ENCODE data around the gene SCRN1. TPM values are rescaled to one million over a fixed set of nuclear protein-coding genes. Genes with fewer than 3 reads are reported as not detected.

Gene SCRN1
- total RNA-seq, 4 donors from 2014 or later = 63.6 to 105 (median 83.8) TPM

DNA sequence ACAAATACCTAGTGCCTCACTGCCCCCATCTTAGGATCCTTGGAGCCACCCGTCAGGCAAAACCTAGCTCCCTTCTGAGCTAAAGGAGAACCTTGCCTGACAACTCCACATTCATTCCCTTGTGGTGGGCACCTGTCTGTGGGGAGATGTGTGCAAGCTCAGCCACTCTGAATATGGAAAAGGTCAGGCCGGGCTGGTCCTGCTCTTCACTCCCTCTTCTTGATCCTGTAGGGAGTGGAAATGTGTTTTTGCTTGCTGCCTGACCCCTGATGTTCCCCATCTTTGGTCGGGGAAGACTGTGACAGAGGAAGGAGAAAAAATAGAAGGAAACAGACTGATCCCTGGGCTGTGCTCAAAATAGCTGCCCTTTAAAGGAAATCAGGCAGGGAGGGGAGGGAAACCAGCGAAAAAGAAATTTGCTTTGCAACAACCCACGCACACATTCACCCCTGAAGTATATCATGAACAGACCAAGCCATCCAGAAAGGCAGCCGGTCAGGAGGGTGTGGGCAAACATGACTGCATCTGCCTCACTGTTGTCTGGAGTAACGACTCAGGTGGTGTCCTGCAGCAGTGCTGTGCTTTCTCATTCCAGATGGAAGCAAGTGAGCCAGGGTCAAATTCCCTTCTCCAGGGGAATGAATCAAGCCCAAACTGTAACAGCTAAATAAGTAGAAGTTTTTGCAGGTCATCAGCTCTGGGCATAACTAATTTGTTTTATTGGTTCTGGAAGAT, 74.0 kb downstream of the SCRN1 start:
- peaks cover 4 to 15% (median 13%) of the 10 kb centered on the region in 4 donors for H3K4me1 ChIP-seq
- peak overlapping the region in 3 of 4 donors; percentile 11 to 33 (median 13) for H3K27ac ChIP-seq (replicated peaks in 1 of 4)
- TF ChIP-seq POLR2A (IDR thresholded peaks at IDR 0.05; ENCODE audit: low read depth) (no peak), POLR2AphosphoS5 (IDR thresholded peaks at IDR 0.05) (no peak), EP300 (IDR thresholded peaks at IDR 0.05) (no peak)
- TF ChIP-seq, protein P1, sequence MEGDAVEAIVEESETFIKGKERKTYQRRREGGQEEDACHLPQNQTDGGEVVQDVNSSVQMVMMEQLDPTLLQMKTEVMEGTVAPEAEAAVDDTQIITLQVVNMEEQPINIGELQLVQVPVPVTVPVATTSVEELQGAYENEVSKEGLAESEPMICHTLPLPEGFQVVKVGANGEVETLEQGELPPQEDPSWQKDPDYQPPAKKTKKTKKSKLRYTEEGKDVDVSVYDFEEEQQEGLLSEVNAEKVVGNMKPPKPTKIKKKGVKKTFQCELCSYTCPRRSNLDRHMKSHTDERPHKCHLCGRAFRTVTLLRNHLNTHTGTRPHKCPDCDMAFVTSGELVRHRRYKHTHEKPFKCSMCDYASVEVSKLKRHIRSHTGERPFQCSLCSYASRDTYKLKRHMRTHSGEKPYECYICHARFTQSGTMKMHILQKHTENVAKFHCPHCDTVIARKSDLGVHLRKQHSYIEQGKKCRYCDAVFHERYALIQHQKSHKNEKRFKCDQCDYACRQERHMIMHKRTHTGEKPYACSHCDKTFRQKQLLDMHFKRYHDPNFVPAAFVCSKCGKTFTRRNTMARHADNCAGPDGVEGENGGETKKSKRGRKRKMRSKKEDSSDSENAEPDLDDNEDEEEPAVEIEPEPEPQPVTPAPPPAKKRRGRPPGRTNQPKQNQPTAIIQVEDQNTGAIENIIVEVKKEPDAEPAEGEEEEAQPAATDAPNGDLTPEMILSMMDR (IDR thresholded peaks at IDR 0.05) = no peak
- H3K36me3 ChIP-seq = peaks cover 0 to 9% (median 7%) of the 10 kb centered on the region in 4 donors
- WGBS = 30% methylated on average over 7 of the region's 7 CpGs
- no peaks in the 10 kb centered on the region for H3K9me3 ChIP-seq
- intact Hi-C loops (cut with DNase I) = no loop called here
- DNase-seq (ENCODE audit: extremely low spot score) = peak; percentile 89
- H3K27me3 ChIP-seq = no peaks in the 10 kb centered on the region
- H3K4me3 ChIP-seq = no peak overlapping the region

DNA sequence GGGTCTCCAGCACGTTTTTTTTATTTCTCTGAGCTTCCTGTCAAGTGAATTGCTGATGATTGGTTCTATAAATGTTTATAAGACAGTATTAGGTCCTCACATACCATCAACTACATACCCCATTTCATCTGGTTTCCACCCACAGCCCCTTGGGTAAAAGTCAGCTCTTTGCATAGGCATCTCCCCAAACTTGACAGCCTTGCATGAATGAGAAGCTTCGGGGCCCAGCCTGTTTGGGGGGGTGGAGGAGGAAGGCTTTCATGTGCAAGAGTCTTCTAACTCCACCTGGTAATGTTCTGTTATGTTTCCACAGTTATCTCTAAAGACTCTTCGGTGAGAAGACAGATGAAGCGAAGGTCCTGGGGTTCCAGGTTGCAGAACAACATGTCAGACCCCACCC, 75.4 kb downstream of the SCRN1 start:
- peak; percentile 90 for DNase-seq (ENCODE audit: extremely low spot score)
- intact Hi-C loops (cut with DNase I) = no loop called here
- H3K9me3 ChIP-seq = no peaks in the 10 kb centered on the region
- peaks cover 4 to 15% (median 13%) of the 10 kb centered on the region in 4 donors for H3K4me1 ChIP-seq
- no peaks in the 10 kb centered on the region for H3K27me3 ChIP-seq
- 91% methylated on average over 4 of the region's 4 CpGs for WGBS
- TF ChIP-seq POLR2A (IDR thresholded peaks at IDR 0.05; ENCODE audit: low read depth) = no peak
- TF ChIP-seq POLR2AphosphoS5 (IDR thresholded peaks at IDR 0.05) = no peak
- TF ChIP-seq, protein P1 (IDR thresholded peaks at IDR 0.05) = no peak
- no peak for TF ChIP-seq EP300 (IDR thresholded peaks at IDR 0.05)
- no peak overlapping the region for H3K27ac ChIP-seq (replicated peaks in 1 of 4)
- no peak overlapping the region for H3K4me3 ChIP-seq
- peaks cover 0 to 8% (median 0%) of the 10 kb centered on the region in 4 donors for H3K36me3 ChIP-seq

DNA sequence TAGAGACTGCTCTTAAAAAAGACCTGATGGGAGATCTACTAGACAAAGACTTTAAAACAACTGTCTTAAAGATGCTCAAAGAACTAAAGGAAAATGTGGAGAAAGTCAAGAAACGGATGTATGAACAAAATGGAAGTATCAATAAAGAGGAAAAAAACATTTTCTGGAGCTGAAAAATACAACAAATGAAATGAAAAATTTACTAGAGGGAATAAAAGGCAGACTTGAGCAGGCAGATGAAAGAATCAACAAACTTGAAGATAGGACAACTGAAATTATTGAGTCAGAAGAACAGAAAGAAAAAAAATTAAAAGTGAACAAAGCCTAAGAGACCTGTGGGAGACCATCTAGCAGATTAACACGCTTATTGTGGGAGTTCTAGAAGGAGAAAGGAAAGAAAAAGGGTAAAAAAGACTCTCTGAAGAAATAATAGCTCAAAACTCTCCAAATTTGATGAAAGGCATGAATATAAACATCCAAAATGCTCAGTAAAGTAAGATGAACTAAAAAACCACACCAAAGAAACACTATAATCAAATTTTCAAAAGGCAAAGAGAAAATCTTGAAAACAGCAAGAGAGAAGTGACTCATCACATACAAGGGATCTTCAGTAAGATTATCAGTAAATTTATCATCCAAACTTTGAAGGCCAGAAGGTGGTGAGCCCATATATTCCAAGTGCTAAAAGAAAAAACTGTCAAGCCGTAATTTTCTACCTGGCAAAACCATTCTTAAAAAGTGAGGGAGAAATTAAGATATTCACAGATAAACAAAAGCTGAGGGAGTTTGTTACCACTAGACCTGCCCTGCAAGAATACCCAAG, 83.2 kb downstream of the SCRN1 start:
- Histone ChIP-seq H3K4me1 (no peaks in the 10 kb centered on the region), H3K27me3 (no peaks in the 10 kb centered on the region), H3K9me3 (peaks cover 0 to 18% (median 14%) of the 10 kb centered on the region in 4 donors), H3K27ac (replicated peaks in 1 of 4) (no peak overlapping the region), H3K4me3 (no peak overlapping the region), H3K36me3 (peaks cover 0 to 11% (median 8%) of the 10 kb centered on the region in 4 donors)
- no peak for TF ChIP-seq POLR2AphosphoS5 (IDR thresholded peaks at IDR 0.05)
- TF ChIP-seq POLR2A (IDR thresholded peaks at IDR 0.05; ENCODE audit: low read depth) = no peak
- TF ChIP-seq, protein P1 (IDR thresholded peaks at IDR 0.05) = no peak
- TF ChIP-seq EP300 (IDR thresholded peaks at IDR 0.05) = no peak
- 87% methylated on average over 3 of the region's 3 CpGs for WGBS
- DNase-seq (ENCODE audit: extremely low spot score) = no peak
- intact Hi-C loops (cut with DNase I) = no loop called here

DNA sequence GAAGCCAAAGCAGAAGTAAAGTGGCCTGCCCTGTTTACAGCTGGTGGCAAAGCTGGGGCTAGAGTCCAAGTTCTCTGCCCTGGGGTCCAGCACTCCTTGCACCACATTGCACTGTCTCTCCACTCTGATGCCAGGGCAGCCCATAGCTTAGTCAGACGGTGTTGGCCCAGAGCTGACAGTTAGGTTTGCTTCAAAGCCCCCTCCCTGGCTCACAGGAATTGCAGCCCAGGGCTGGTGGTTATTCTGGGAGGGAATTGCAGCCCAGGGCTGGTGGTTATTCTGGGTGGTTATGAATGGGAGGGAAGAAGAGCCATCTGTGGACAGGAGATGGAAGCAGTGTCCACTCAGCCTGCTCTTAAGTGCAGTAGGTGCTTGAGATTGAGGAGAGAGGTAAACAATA, 88.9 kb downstream of the SCRN1 start:
- DNase-seq (ENCODE audit: extremely low spot score) = peak; percentile 89
- no peak overlapping the region for H3K4me3 ChIP-seq
- no CpG with 5 or more reads among the region's 1 CpG for WGBS
- intact Hi-C loops (cut with DNase I) = no loop called here
- no peaks in the 10 kb centered on the region for H3K4me1 ChIP-seq
- TF ChIP-seq, protein P1 (IDR thresholded peaks at IDR 0.05) = no peak
- TF ChIP-seq POLR2AphosphoS5 (IDR thresholded peaks at IDR 0.05) = no peak
- no peak for TF ChIP-seq EP300 (IDR thresholded peaks at IDR 0.05)
- no peak for TF ChIP-seq POLR2A (IDR thresholded peaks at IDR 0.05; ENCODE audit: low read depth)
- no peak overlapping the region for H3K27ac ChIP-seq (replicated peaks in 1 of 4)
- peaks cover 0 to 5% (median 3%) of the 10 kb centered on the region in 4 donors for H3K9me3 ChIP-seq
- peaks cover 0 to 11% (median 8%) of the 10 kb centered on the region in 4 donors for H3K36me3 ChIP-seq
- no peaks in the 10 kb centered on the region for H3K27me3 ChIP-seq
